GM21360 (cell line): ENCODE results near the gene TAOK1.
"Not testable (repeated sequence)": the region's sequence is repeated elsewhere in the genome, so short reads cannot be mapped to it uniquely, and the experiment has no call there.

ENCODE experiments used
- ATAC-seq: cut with Tn5 transposase; IDR thresholded peaks from one replicate; pipeline ENCODE4 v1.9.1; 2021; ENCODE audit warnings: mild to moderate bottlenecking, moderate library complexity; ENCODE audit not compliant: unreplicated experiment

Gene TAOK1

GRCh38 chr17:29442451-29442850 lies 52.3 kb downstream of the TAOK1 start:
- no peak for ATAC-seq

- ATAC-seq: no peak
These were observed 53.0 kb downstream of the TAOK1 start for GRCh38 chr17:29443041-29443739.

- ATAC-seq: no peak
These were observed 54.4 kb downstream of the TAOK1 start for GRCh38 chr17:29444589-29444988.

- ATAC-seq: no peak
These were observed 55.7 kb downstream of the TAOK1 start for GRCh38 chr17:29445844-29446243.

GRCh38 chr17:29449865-29450671 lies 59.9 kb downstream of the TAOK1 start:
- no peak for ATAC-seq

GRCh38 chr17:29451121-29451742 lies 61.1 kb downstream of the TAOK1 start:
- no peak for ATAC-seq

GRCh38 chr17:29458066-29458465 lies 67.9 kb downstream of the TAOK1 start:
- ATAC-seq: no peak

GRCh38 chr17:29461483-29462206 lies 71.5 kb downstream of the TAOK1 start:
- ATAC-seq: no peak

GRCh38 chr17:29469276-29469675 lies 79.1 kb downstream of the TAOK1 start:
- ATAC-seq: no peak

GRCh38 chr17:29473437-29473836 lies 83.3 kb downstream of the TAOK1 start:
- ATAC-seq: not testable (repeated sequence)

- no peak for ATAC-seq
These were observed 84.1 kb downstream of the TAOK1 start for GRCh38 chr17:29474297-29474696.

GRCh38 chr17:29475891-29476290 lies 85.7 kb downstream of the TAOK1 start:
- ATAC-seq: no peak

- ATAC-seq: not testable (repeated sequence)
These were observed 90.2 kb downstream of the TAOK1 start for GRCh38 chr17:29480249-29480928.

- no peak for ATAC-seq
These were observed 93.3 kb downstream of the TAOK1 start for GRCh38 chr17:29483503-29483902.

- no peak for ATAC-seq
These were observed 104.8 kb downstream of the TAOK1 start for GRCh38 chr17:29495011-29495410.

- ATAC-seq: no peak
These were observed 114.5 kb downstream of the TAOK1 start for GRCh38 chr17:29504711-29505110.

- ATAC-seq: no peak
These were observed 115.7 kb downstream of the TAOK1 start for GRCh38 chr17:29505836-29506235.

- ATAC-seq: no peak
These were observed 120.8 kb downstream of the TAOK1 start for GRCh38 chr17:29510953-29511352.

GRCh38 chr17:29514792-29515191 lies 124.6 kb downstream of the TAOK1 start:
- no peak for ATAC-seq

- no peak for ATAC-seq
These were observed 128.2 kb downstream of the TAOK1 start for GRCh38 chr17:29518359-29518758.

GRCh38 chr17:29524692-29525091 lies 134.5 kb downstream of the TAOK1 start:
- ATAC-seq: no peak
